Left lung (tissue), 10 donors: ENCODE results near the gene U2SURP. TPM values are rescaled to one million over a fixed set of nuclear protein-coding genes. Genes with fewer than 3 reads are reported as not detected.

Experiments used
- ATAC-seq: fragments of 200-7000 bp; cut with Tn5 transposase; one replicate; pipeline ENCODE4 v1.9.1; 2020; ENCODE audit warnings: moderate library complexity
- DNase-seq, 4 donors: peaks; one replicate each; pipeline ENCODE4 v3.0.0-alpha.2; 2013 to 2020
- H3K27ac ChIP-seq, 2 donors: fragments of 200-600 bp; sonication (generic) in 1 of 2; one replicate each; pipeline versions ENCODE4 v1.5.0 to v1.8.0; 2020 to 2021
- H3K27me3 ChIP-seq, 2 donors: fragments of 200-600 bp; sonication (generic) in 1 of 2; one replicate each; pipeline versions ENCODE4 v1.5.0 to v1.8.0; 2020 to 2021
- H3K36me3 ChIP-seq, 2 donors: fragments of 200-600 bp; sonication (generic) in 1 of 2; one replicate each; pipeline versions ENCODE4 v1.5.0 to v1.8.0; 2020 to 2021
- H3K4me1 ChIP-seq, 2 donors: fragments of 200-600 bp; one replicate each; pipeline ENCODE4 v1.8.0; 2021
- H3K4me3 ChIP-seq, 2 donors: fragments of 200-600 bp; sonication (generic) in 1 of 2; one replicate each; pipeline versions ENCODE4 v1.5.0 to v1.8.0; 2020 to 2021; ENCODE audit warnings: mild to moderate bottlenecking in 1 of 2
- H3K9me3 ChIP-seq, 2 donors: fragments of 200-600 bp; sonication (generic) in 1 of 2; one replicate each; pipeline versions ENCODE4 v1.5.0 to v1.8.0; 2020 to 2021
- intact Hi-C, 2 donors: fragments of 100-400 bp; cut with DNase I; formaldehyde crosslinking; loops; one replicate each; pipeline versions ENCODE4 v1.11.2 to v1.14.2; 2022
- polyA plus RNA-seq, 6 donors: library from polyadenylated mRNA; unstranded; fragments of 120-200 nt; gene quantifications; one replicate each; pipeline ENCODE4 v1.2.1, GENCODE V29; 2013; ENCODE audit not compliant: insufficient read length in 6 of 6
- total RNA-seq, 2 donors: library from RNA; stranded (reverse); fragmentation: NEBNext Ultra II Directional; extraction: Animal tissue kit (Norgen Biotek cat#: 25700); gene quantifications; one replicate each; pipeline ENCODE4 v1.2.1, GENCODE V29; 2021
- TF ChIP-seq, protein P1 (sequence below), 2 donors: fragments of 200-600 bp; sonication (generic) in 1 of 2; IDR thresholded peaks; one replicate each; pipeline versions ENCODE4 v1.5.0 to v1.8.0; 2021; ENCODE audit warnings: antibody characterized with exemption in 2 of 2
- donor health status: DM: no; HTN: yes; CAD: no.
- donor health status: DM: no; HTN: no; CAD: no.

U2SURP gene
- total and polyA plus RNA-seq, 8 donors: 54.3 to 223 (median 180) TPM

DNA sequence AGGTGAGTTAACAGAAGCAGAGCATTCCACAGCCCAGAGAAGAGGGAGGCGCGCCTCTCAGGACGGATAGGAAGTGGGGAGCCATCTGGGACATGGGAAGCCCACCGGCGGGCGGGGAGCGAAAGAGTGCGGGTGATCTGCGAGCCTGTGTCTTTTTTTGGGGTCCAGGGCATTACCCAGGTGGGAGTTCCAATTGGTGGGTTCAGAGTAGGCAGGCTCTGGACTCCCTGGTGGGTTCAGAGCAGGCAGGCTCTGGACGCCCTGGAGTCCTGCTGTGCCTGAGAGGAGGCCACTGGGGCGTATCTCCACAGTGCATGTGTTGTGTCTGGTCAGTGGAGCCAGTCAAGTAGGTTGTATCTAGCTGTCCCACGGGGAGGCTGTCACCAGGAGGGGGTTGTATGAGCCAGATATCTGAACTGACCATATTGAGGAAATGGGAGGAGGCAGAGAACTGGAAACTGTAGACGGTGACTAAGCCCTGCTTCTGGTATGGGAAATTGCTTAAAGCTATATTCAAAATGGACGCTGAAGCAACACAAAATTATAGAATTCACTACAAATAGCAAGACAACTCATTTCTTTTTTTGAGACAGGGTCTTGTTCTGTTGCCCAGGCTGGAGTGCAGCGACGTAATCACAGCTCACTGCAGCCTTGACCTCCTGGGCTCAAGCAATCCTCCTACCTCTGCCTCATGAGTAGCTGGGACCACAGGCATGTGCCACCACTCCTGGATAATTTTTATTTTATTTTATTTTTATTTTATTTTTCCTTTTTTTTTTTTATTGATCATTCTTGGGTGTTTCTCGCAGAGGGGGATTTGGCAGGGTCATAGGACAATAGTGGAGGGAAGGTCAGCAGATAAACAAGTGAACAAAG is 83.7 kb downstream of the U2SURP start:
- H3K36me3 ChIP-seq: no peaks in the 10 kb centered on the region
- intact Hi-C loops: no loop called here
- peaks cover 0 to 5% of the 10 kb centered on the region in 2 donors for H3K4me1 ChIP-seq
- DNase-seq (peak in 2 of 4 donors; percentile 33 to 48), ATAC-seq (peak; percentile 76)
- H3K27me3 ChIP-seq: no peaks in the 10 kb centered on the region
- TF ChIP-seq, protein P1, sequence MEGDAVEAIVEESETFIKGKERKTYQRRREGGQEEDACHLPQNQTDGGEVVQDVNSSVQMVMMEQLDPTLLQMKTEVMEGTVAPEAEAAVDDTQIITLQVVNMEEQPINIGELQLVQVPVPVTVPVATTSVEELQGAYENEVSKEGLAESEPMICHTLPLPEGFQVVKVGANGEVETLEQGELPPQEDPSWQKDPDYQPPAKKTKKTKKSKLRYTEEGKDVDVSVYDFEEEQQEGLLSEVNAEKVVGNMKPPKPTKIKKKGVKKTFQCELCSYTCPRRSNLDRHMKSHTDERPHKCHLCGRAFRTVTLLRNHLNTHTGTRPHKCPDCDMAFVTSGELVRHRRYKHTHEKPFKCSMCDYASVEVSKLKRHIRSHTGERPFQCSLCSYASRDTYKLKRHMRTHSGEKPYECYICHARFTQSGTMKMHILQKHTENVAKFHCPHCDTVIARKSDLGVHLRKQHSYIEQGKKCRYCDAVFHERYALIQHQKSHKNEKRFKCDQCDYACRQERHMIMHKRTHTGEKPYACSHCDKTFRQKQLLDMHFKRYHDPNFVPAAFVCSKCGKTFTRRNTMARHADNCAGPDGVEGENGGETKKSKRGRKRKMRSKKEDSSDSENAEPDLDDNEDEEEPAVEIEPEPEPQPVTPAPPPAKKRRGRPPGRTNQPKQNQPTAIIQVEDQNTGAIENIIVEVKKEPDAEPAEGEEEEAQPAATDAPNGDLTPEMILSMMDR (IDR thresholded peaks at IDR 0.05): no peak
- H3K9me3 ChIP-seq: no peaks in the 10 kb centered on the region
- peak overlapping the region in 1 of 2 donors; percentile 48 for H3K27ac ChIP-seq
- no peak overlapping the region for H3K4me3 ChIP-seq

DNA sequence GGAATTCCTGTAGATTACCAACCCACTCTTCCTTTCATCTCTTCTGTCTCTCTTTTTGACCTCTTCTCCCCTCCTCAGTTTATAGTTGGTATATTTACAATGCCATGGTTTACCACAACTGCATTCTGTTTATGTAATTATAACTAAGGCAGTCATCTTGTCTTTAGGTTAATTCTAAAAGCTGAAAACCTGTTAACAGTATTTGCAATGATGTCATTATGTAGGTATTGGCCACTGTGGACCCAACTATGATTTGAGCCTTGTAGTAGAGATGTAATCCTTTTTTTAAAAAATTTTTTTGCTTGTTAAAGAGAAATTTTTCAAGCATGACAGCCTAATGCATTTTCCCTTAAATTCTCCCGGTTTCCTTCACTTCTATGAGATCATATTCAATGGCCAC is 87.5 kb downstream of the U2SURP start:
- Histone ChIP-seq H3K27me3 (no peaks in the 10 kb centered on the region), H3K36me3 (no peaks in the 10 kb centered on the region), H3K9me3 (no peaks in the 10 kb centered on the region), H3K27ac (no peak overlapping the region), H3K4me3 (no peak overlapping the region), H3K4me1 (no peaks in the 10 kb centered on the region)
- ATAC-seq: no peak
- TF ChIP-seq, protein P1 (IDR thresholded peaks at IDR 0.05): no peak
- no peak for DNase-seq
- intact Hi-C loops: no loop called here

DNA sequence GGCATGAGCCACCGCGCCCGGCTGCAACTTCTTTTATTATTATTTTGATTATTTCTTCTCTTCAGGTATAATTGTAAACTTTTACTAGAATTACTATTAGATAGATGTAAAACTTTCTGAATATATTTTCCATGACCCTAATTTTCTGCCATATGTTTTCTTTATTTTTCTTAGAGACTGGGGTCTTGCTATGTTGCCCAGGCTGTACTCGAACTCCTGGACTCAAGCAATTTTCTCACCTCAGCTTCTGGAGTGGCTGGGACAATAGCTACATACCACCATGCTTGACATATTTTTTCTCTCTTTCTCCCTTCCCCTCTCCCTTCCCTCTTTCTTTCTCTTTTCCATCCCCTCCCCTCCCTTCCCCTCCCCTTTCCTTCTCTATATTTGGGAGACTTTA is 88.6 kb downstream of the U2SURP start:
- TF ChIP-seq, protein P1 (IDR thresholded peaks at IDR 0.05): no peak
- no peak overlapping the region for H3K4me3 ChIP-seq
- DNase-seq (no peak), ATAC-seq (no peak)
- H3K36me3 ChIP-seq: no peaks in the 10 kb centered on the region
- no peaks in the 10 kb centered on the region for H3K9me3 ChIP-seq
- intact Hi-C loops: no loop called here
- H3K27me3 ChIP-seq: no peaks in the 10 kb centered on the region
- H3K4me1 ChIP-seq: no peaks in the 10 kb centered on the region
- no peak overlapping the region for H3K27ac ChIP-seq

DNA sequence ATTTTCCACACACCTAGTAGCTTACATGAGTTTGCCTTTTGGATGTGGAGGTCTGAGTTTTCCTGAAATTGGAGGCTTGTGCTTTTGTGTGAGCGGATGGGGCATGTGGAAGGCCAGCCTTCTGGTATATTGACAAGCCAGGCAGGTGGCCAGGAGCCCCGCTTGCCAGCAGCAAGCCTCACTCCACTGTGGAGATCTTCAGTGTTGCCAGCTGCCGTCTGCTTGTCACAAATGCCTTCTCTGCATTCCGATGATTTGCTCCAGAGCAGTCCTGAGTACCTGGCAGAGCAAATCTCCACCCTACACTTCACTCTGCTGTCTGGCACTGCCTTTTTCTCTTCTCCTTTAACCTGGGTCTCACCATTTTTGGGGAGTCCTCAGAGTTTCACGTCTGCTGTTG is 89.1 kb downstream of the U2SURP start:
- H3K9me3 ChIP-seq: no peaks in the 10 kb centered on the region
- TF ChIP-seq, protein P1 (IDR thresholded peaks at IDR 0.05): no peak
- peak; percentile 86 for ATAC-seq
- no peaks in the 10 kb centered on the region for H3K36me3 ChIP-seq
- H3K27ac ChIP-seq: no peak overlapping the region
- no peaks in the 10 kb centered on the region for H3K27me3 ChIP-seq
- intact Hi-C loops: no loop called here
- no peaks in the 10 kb centered on the region for H3K4me1 ChIP-seq
- no peak overlapping the region for H3K4me3 ChIP-seq
- DNase-seq: peak in 1 of 4 donors; percentile 43

DNA sequence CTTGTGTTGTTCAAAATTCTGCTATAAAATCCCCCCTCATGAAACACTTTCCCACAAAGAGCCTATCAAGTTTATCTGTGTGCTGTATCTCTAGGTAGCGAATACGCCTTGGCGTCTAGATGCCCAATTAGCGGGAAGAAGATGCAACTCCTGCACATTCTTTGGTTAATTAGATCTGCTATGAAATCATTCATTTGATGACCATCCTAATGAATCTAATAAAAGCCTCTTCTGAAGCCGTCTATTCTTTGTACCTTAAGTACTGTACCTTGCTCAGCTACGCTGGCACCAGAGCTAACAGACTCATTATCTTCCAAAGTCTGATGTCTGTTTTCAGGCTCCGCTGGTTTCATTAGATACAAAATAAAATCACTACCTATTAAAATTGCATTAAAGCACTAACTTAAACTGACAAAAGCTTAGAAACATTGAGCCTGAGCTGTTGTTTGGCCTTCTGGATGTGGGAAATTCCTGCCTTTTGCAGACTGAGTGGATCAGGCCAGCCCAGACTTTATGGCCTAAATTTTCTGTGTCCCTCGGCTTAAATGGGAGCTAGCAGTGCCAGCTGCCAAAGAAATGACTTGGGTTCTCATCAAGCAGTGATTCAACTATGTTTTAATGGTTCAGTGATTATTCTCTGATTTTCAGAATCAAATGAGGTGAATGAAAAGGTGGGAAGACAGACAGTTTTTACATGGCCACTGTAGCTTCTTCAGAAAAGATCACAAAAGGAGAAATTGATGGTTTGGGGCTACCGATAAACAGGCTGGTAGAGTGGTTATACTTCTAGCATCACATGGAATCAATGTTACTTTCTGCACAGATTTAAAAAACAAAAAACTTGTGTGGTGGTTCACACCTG is 89.8 kb downstream of the U2SURP start:
- ATAC-seq (no peak), DNase-seq (no peak)
- Histone ChIP-seq H3K9me3 (no peaks in the 10 kb centered on the region), H3K4me1 (no peaks in the 10 kb centered on the region), H3K36me3 (no peaks in the 10 kb centered on the region), H3K27me3 (no peaks in the 10 kb centered on the region), H3K27ac (no peak overlapping the region), H3K4me3 (no peak overlapping the region)
- intact Hi-C loops: no loop called here
- TF ChIP-seq, protein P1 (IDR thresholded peaks at IDR 0.05): no peak
